Fibroblast of skin of right quadriceps (primary cell): ENCODE data around the gene PLEKHH1.
A peak's percentile ranks its signal among the peaks of the same experiment; 100 is the strongest.

Source experiments
- DNase-seq: peaks from one replicate; pipeline ENCODE4 v3.0.0-alpha.2; 2013

Gene PLEKHH1

GRCh38 chr14:67510836-67511235 lies 22.3 kb upstream of the PLEKHH1 start:
- DNase-seq, result no peak

GRCh38 chr14:67512463-67513310 lies 20.4 kb upstream of the PLEKHH1 start:
- no peak for DNase-seq

- DNase-seq, result no peak
Measured at GRCh38 chr14:67513631-67514108, 19.4 kb upstream of the PLEKHH1 start.

- DNase-seq, result no peak
Measured at GRCh38 chr14:67514203-67514607, 18.9 kb upstream of the PLEKHH1 start.

GRCh38 chr14:67514650-67515385 lies 18.3 kb upstream of the PLEKHH1 start:
- peak; percentile 16 for DNase-seq

GRCh38 chr14:67515386-67516079 lies 17.6 kb upstream of the PLEKHH1 start:
- no peak for DNase-seq

GRCh38 chr14:67516676-67517075 lies 16.4 kb upstream of the PLEKHH1 start:
- no peak for DNase-seq

- no peak for DNase-seq
Measured at GRCh38 chr14:67517083-67517482, 16.0 kb upstream of the PLEKHH1 start.

- no peak for DNase-seq
Measured at GRCh38 chr14:67519406-67519805, 13.7 kb upstream of the PLEKHH1 start.

GRCh38 chr14:67520482-67520881 lies 12.6 kb upstream of the PLEKHH1 start:
- DNase-seq, result no peak

GRCh38 chr14:67522270-67522669 lies 10.8 kb upstream of the PLEKHH1 start:
- no peak for DNase-seq

- no peak for DNase-seq
Measured at GRCh38 chr14:67523764-67524633, 9.1 kb upstream of the PLEKHH1 start.

- DNase-seq, result peak; percentile 24
Measured at GRCh38 chr14:67524634-67524963, 8.5 kb upstream of the PLEKHH1 start.

- no peak for DNase-seq
Measured at GRCh38 chr14:67525389-67525788, 7.7 kb upstream of the PLEKHH1 start.

GRCh38 chr14:67526181-67526580 lies 6.9 kb upstream of the PLEKHH1 start:
- DNase-seq, result no peak

- peak; percentile 28 for DNase-seq
Measured at GRCh38 chr14:67526676-67527459, 6.2 kb upstream of the PLEKHH1 start.

GRCh38 chr14:67527756-67528155 lies 5.3 kb upstream of the PLEKHH1 start:
- DNase-seq, result no peak

- no peak for DNase-seq
Measured at GRCh38 chr14:67528276-67528675, 4.8 kb upstream of the PLEKHH1 start.

GRCh38 chr14:67529947-67530935 lies 2.8 kb upstream of the PLEKHH1 start:
- no peak for DNase-seq

GRCh38 chr14:67532606-67532997 lies 488 bp upstream of the PLEKHH1 start:
- no peak for DNase-seq

- no peak for DNase-seq
Measured at GRCh38 chr14:67533754-67534085, 630 bp downstream of the PLEKHH1 start.
